ENCODE measurements around the gene SH3RF1. TPM values are rescaled to one million over a fixed set of nuclear protein-coding genes. Genes with fewer than 3 reads are reported as not detected.

SH3RF1 gene
- total RNA-seq, 2 donors from 2014 or later = 42.9 to 57.5 TPM

DNA sequence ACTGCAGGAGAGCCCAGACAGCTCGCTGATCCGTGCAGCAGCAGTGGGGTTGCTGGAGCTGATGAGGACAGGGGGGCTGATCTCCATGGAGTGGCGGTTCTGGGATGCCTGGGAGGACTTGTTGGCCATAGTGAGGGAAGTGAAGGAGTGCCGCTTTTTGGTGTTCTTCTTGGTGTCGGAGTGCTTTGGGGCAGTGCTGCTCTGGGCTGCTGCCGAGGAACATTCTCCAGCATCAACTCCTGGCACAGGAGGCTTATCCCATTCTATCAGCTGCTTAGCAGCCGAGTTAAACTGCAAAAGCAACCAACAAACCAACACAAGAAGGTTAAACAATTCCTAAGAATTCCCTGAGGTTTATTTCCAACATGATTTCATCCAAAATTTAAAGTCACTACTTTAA, 134.4 kb downstream of the SH3RF1 start:
- intact Hi-C loops (cut with DNase I) = no loop called here
- Histone ChIP-seq H3K4me1 (replicated peaks) (peaks cover 2% of the 10 kb centered on the region), H3K9me3 (no peaks in the 10 kb centered on the region), H3K27me3 (replicated peaks; ENCODE audit: insufficient read depth) (no peaks in the 10 kb centered on the region), H3K36me3 (no peaks in the 10 kb centered on the region), H3K27ac (peak overlapping the region in 1 of 2 donors; percentile 6), H3K4me3 (no peak overlapping the region)
- TF ChIP-seq, protein P1, sequence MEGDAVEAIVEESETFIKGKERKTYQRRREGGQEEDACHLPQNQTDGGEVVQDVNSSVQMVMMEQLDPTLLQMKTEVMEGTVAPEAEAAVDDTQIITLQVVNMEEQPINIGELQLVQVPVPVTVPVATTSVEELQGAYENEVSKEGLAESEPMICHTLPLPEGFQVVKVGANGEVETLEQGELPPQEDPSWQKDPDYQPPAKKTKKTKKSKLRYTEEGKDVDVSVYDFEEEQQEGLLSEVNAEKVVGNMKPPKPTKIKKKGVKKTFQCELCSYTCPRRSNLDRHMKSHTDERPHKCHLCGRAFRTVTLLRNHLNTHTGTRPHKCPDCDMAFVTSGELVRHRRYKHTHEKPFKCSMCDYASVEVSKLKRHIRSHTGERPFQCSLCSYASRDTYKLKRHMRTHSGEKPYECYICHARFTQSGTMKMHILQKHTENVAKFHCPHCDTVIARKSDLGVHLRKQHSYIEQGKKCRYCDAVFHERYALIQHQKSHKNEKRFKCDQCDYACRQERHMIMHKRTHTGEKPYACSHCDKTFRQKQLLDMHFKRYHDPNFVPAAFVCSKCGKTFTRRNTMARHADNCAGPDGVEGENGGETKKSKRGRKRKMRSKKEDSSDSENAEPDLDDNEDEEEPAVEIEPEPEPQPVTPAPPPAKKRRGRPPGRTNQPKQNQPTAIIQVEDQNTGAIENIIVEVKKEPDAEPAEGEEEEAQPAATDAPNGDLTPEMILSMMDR (IDR thresholded peaks at IDR 0.05) = no peak
- TF ChIP-seq POLR2A (IDR thresholded peaks at IDR 0.05) (no peak), POLR2AphosphoS5 (IDR thresholded peaks at IDR 0.05) (no peak)
- DNase-seq (ENCODE audit: low spot score) = no peak
- WGBS = 73% methylated on average over 7 of the region's 7 CpGs

DNA sequence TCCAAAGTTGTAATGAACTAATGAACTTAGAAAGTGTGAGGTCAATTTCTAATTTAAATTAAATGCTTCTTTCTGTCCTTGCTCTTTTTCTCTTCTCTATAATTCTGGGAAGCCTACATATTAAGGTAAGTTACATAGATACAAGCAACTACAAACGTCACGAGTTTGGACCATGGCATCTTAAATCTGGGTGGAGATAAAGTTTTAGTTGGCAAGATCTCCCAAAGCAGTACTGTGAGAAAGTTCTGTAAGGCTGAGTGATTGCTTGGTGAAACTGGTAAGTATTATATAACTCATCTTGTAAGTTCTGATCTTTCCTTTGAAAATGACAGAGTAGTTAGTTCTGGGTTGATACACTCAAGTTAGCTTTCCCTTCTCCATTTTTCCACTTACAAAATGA, 135.0 kb downstream of the SH3RF1 start:
- no peaks in the 10 kb centered on the region for H3K36me3 ChIP-seq
- DNase-seq (ENCODE audit: low spot score) = no peak
- WGBS = 45% methylated on average over 2 of the region's 2 CpGs
- intact Hi-C loops (cut with DNase I) = no loop called here
- H3K27ac ChIP-seq = peak overlapping the region in 1 of 2 donors; percentile 6
- TF ChIP-seq POLR2AphosphoS5 (IDR thresholded peaks at IDR 0.05) = no peak
- TF ChIP-seq, protein P1 (IDR thresholded peaks at IDR 0.05) = no peak
- TF ChIP-seq POLR2A (IDR thresholded peaks at IDR 0.05) = no peak
- H3K9me3 ChIP-seq = no peaks in the 10 kb centered on the region
- peaks cover 2% of the 10 kb centered on the region for H3K4me1 ChIP-seq (replicated peaks)
- no peak overlapping the region for H3K4me3 ChIP-seq
- no peaks in the 10 kb centered on the region for H3K27me3 ChIP-seq (replicated peaks; ENCODE audit: insufficient read depth)

DNA sequence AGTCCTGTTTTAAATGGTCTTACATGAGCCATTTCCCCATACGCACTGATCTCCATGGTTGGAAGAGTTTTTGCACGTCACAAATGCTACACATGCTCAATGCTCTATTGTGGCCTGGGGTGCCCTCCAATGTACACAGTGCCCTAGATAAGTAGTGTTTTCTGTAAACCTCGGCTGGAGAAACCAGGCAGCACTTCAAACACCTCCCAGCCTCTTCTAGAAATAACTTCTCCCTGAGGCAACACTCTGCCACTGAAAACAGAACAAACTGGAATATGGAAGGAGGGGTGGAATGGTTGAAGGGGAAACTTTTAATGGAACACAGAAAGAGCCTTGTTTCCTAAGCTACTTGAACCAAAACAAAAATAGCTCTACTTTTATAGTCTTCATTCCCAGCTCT, 136.8 kb downstream of the SH3RF1 start:
- peak; percentile 39 for DNase-seq (ENCODE audit: low spot score)
- H3K27ac ChIP-seq = peak overlapping the region; percentile 38 to 54

DNA sequence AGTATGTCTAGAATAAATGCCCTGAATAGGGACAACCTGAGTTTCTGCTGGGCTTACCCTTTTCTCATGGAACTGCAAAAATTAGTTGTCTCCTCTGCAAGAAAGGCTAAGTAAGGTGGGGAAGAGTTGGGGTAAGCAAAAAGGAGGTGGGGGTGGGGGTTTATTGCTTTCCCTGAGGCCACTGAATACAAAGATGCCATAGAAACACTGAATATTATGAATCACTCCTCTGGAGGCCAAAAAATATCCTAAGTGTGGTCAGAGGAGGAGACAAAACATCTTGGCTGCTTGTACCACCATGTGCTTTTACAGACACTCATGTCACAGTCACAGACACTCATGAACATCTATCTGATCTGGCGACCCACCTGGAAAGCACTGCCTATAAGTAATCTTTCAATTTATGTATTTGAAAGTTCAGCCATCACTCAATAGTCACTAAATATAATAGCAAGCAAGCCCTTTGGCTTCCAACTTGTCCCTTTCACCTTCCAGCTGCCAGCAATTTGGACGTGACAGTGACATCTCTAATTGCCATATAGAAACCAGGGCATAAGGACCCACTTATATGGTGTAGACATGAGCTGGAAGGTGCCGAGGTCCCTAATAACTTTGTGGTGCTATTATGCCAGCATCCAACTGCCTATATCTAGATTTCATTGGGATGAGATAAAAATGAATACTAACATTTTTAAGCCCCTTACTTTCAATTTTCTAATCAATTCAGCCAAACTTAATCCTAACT, 138.0 kb downstream of the SH3RF1 start:
- Histone ChIP-seq H3K27me3 (replicated peaks; ENCODE audit: insufficient read depth) (no peaks in the 10 kb centered on the region), H3K4me1 (replicated peaks) (peaks cover 2% of the 10 kb centered on the region), H3K4me3 (no peak overlapping the region), H3K9me3 (no peaks in the 10 kb centered on the region), H3K27ac (no peak overlapping the region), H3K36me3 (no peaks in the 10 kb centered on the region)
- TF ChIP-seq POLR2A (IDR thresholded peaks at IDR 0.05) (no peak), POLR2AphosphoS5 (IDR thresholded peaks at IDR 0.05) (no peak)
- TF ChIP-seq, protein P1 (IDR thresholded peaks at IDR 0.05) = no peak
- WGBS = 95% methylated on average over 3 of the region's 3 CpGs
- intact Hi-C loops (cut with DNase I) = no loop called here
- no peak for DNase-seq (ENCODE audit: low spot score)

More for the DNA sequence above, 136.8 kb downstream of the SH3RF1 start:
- H3K36me3 ChIP-seq = no peaks in the 10 kb centered on the region
- WGBS = 32% methylated on average over 3 of the region's 3 CpGs
- H3K9me3 ChIP-seq = no peaks in the 10 kb centered on the region
- H3K4me3 ChIP-seq = no peak overlapping the region
- intact Hi-C loops (cut with DNase I) = no loop called here
- TF ChIP-seq, protein P1 (IDR thresholded peaks at IDR 0.05) = no peak
- peak; percentile 55 for TF ChIP-seq POLR2AphosphoS5 (IDR thresholded peaks at IDR 0.05)
- no peaks in the 10 kb centered on the region for H3K27me3 ChIP-seq (replicated peaks; ENCODE audit: insufficient read depth)
- H3K4me1 ChIP-seq (replicated peaks) = peaks cover 2% of the 10 kb centered on the region

All from prostate gland (tissue), 2 donors.